Naive thymus-derived CD8-positive, alpha-beta T cell (primary cell): ENCODE measurements around the gene NCK2. TPM values are rescaled to one million over a fixed set of nuclear protein-coding genes. Genes with fewer than 3 reads are reported as not detected.

Experiments
- ATAC-seq, 2 donors: fragments of 150-1000 bp; cut with Tn5 transposase in 1 of 2; sonication (Bioruptor Pico), chemical (Tn5 transposase) in 1 of 2; 1 replicate in 1 of 2; 2 replicates in 1 of 2; pipeline ENCODE4 v1.10.0; 2021; ENCODE audit warnings: mild to moderate bottlenecking in 2 of 2, moderate library complexity in 2 of 2
- POLR2A ChIA-PET: fragments of 350-600 bp; sonication (Branson Sonifier 250); formaldehyde crosslinking; loops from one replicate; lab custom pipeline; 2021; ENCODE audit warnings: antibody characterized with exemption; lab: Charles Lee
- DNase-seq, 10 donors: peaks; one replicate each; pipeline versions ENCODE4 v3.0.0 to v3.0.0-alpha.2; 2020 to 2022
- H3K27ac Mint-ChIP-seq, 10 donors: one replicate each; pipeline ENCODE4 v1.8.0; 2020 to 2022; ENCODE audit warnings: mild to moderate bottlenecking in 10 of 10, mixed read lengths in 10 of 10, moderate library complexity in 4 of 10, inconsistent platforms in 1 of 10
- H3K27me3 Mint-ChIP-seq, 5 donors: one replicate each; pipeline ENCODE4 v1.8.0; 2021 to 2022; ENCODE audit warnings: mixed read lengths in 5 of 5
- H3K36me3 Mint-ChIP-seq, 3 donors: one replicate each; pipeline ENCODE4 v1.8.0; 2020 to 2022; ENCODE audit warnings: mixed read lengths in 3 of 3, mild to moderate bottlenecking in 2 of 3, inconsistent platforms in 1 of 3
- H3K4me1 Mint-ChIP-seq, 4 donors: one replicate each; pipeline ENCODE4 v1.8.0; 2021 to 2022; ENCODE audit warnings: mixed read lengths in 4 of 4
- H3K4me3 Mint-ChIP-seq, 10 donors: one replicate each; pipeline ENCODE4 v1.8.0; 2020 to 2022; ENCODE audit warnings: mild to moderate bottlenecking in 10 of 10, mixed read lengths in 10 of 10, moderate library complexity in 6 of 10, inconsistent platforms in 1 of 10
- H3K9me3 Mint-ChIP-seq, 9 donors: one replicate each; pipeline ENCODE4 v1.8.0; 2020 to 2022; ENCODE audit warnings: mixed read lengths in 9 of 9, mild to moderate bottlenecking in 3 of 9, inconsistent platforms in 1 of 9, moderate library complexity in 1 of 9
- polyA plus RNA-seq, 3 donors: library from polyadenylated mRNA; unstranded; fragments of 300-500 nt; fragmentation: Illumina TruSeq; gene quantifications; one replicate each; pipeline ENCODE4 v1.2.3, GENCODE V29; 2021
- total RNA-seq, 8 experiments: library from RNA in 2 of 8; stranded (reverse) in 2 of 8; gene quantifications; one replicate each; pipeline ENCODE4 v1.2.3 and lab custom pipeline; 2021 to 2026

The NCK2 gene
- total and polyA plus RNA-seq, 5 experiments from 2014 or later = 36.6 to 124 (median 110) TPM

DNA sequence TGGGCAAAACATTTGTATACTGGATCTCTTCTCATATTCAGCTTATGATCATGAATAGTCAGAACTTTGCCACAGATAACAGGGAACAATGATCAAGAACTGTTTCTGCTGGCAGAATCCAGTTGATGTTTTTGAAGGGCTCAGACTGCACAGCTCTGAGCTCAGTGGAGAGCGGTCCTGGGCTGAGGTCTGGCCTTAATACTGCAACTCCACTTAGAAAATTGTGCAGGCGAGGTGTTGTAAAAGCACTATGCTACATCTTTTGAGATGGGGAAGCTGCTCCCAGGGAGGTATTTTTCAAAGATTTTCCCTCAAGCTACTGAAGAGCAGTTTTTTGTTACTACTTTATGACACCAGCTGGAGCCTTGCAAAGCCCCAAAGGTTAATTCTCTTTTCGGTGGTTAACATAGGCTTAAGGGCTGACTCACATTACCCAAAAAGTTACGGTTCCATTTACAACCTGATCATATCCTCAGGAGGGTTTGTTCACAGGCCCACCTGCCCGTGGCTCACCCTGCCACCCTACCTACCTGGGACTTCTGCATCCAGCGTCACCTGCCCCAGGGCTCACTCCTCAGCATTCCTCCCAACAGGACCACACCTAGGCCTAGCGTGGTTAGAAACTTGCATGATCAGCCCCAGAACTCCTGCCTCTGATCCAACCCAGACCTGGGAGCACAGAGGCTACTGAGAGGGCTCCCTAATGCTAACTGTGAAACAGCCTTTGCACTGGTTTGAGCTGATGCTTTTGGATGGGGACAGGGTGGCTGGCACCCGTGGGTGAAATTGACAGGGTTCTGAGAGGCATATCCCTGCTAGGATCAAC lies 114.4 kb downstream of the NCK2 start:
- DNase-seq (no peak), ATAC-seq (peak in 1 of 2 donors; percentile 29)
- POLR2A ChIA-PET = interaction anchor here (0.7 to 3.3 kb wide), 5 partner anchors 13 to 110 kb away, joined by 3 to 16 read pairs (median 3); no protein-coding TSS in a partner anchor
- Mint-ChIP-seq H3K27ac (peak overlapping the region; percentile 80 to 99 (median 95)), H3K36me3 (peaks cover 0 to 55% (median 12%) of the 10 kb centered on the region in 3 donors), H3K27me3 (no peaks in the 10 kb centered on the region), H3K4me1 (peaks cover 50 to 96% (median 94%) of the 10 kb centered on the region in 4 donors), H3K4me3 (peak overlapping the region; percentile 16 to 88 (median 76)), H3K9me3 (no peaks in the 10 kb centered on the region)

DNA sequence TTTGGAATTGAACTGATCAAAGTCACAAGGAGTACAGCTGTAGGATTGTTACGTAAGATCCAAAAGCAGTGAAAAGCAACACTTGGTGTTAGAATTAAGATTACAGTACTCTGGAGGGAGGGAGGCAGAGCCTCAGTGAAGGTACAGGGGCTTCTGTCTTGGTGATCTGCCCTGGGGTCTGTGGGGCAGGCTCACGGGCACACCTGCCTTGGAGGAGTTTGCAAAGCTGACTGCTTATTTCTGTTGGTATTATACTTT lies 114.9 kb downstream of the NCK2 start:
- DNase-seq = no peak
- peak overlapping the region in 7 of 10 donors; percentile 55 to 88 (median 75) for H3K4me3 Mint-ChIP-seq
- peaks cover 0 to 59% (median 14%) of the 10 kb centered on the region in 3 donors for H3K36me3 Mint-ChIP-seq
- peaks cover 55 to 100% (median 98%) of the 10 kb centered on the region in 4 donors for H3K4me1 Mint-ChIP-seq
- no peaks in the 10 kb centered on the region for H3K27me3 Mint-ChIP-seq
- ATAC-seq = no peak
- H3K9me3 Mint-ChIP-seq = no peaks in the 10 kb centered on the region
- H3K27ac Mint-ChIP-seq = peak overlapping the region; percentile 80 to 99 (median 95)
- POLR2A ChIA-PET = interaction anchor here (0.8 kb wide), 1 partner anchor 110 kb away, joined by 3 read pairs; no protein-coding TSS in a partner anchor

DNA sequence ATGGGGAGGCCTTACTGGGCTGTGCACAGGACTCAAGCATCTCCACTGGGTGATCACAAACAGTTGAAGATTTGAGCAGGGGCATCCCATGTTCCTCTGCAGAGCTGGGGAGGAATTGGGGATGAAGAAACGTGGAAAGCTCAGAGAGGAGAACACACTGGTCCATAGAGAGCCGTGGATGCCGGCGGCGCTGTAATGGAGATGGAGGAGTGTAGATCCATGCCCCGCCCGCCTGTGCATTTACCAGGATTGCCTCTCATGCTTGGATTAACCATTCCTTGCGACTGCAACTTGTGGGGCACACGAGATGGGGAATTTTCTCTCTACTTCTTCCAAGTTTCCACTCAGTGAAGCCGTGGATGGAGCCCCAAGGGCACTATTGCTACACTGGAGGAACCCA lies 115.9 kb downstream of the NCK2 start:
- POLR2A ChIA-PET = interaction anchor here (1.1 kb wide), 1 partner anchor 11 kb away, joined by 5 read pairs; no protein-coding TSS in a partner anchor
- Mint-ChIP-seq H3K27me3 (no peaks in the 10 kb centered on the region), H3K27ac (peak overlapping the region; percentile 80 to 99 (median 96)), H3K36me3 (peaks cover 0 to 50% (median 7%) of the 10 kb centered on the region in 3 donors), H3K4me3 (peak overlapping the region; percentile 29 to 86 (median 66)), H3K4me1 (peaks cover 57 to 100% (median 98%) of the 10 kb centered on the region in 4 donors), H3K9me3 (no peaks in the 10 kb centered on the region)
- ATAC-seq = no peak
- no peak for DNase-seq

DNA sequence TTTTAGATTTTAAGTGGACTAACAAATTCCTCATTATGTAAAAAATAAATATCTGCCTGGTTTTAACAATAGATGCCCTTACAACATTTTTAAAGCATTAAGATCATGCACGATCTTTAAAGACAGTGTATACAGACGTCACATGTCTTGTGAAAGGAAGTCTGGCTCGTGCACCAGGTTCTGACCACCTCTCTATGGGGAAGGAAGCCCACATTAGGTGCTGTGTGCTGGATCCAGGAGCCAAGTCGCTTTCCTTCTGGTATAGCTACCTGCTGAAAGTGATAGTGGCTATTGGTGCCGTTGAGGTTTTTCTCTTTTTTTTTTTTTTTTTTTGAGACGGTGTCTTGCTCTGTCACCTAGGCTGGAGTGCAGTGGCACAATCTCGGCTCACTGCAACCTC lies 116.5 kb downstream of the NCK2 start:
- H3K27ac Mint-ChIP-seq = peak overlapping the region; percentile 87 to 99 (median 96)
- H3K4me3 Mint-ChIP-seq = peak overlapping the region; percentile 16 to 81 (median 68)
- DNase-seq (peak in 3 of 10 donors; percentile 22 to 32 (median 30)), ATAC-seq (peak; percentile 19 to 44)
- H3K4me1 Mint-ChIP-seq = peaks cover 56 to 98% (median 94%) of the 10 kb centered on the region in 4 donors
- POLR2A ChIA-PET = interaction anchor here (0.7 to 1.1 kb wide), 2 partner anchors 11 to 82 kb away, joined by 5 read pairs; no protein-coding TSS in a partner anchor
- peaks cover 0 to 46% (median 2%) of the 10 kb centered on the region in 3 donors for H3K36me3 Mint-ChIP-seq
- H3K27me3 Mint-ChIP-seq = no peaks in the 10 kb centered on the region
- H3K9me3 Mint-ChIP-seq = no peaks in the 10 kb centered on the region

DNA sequence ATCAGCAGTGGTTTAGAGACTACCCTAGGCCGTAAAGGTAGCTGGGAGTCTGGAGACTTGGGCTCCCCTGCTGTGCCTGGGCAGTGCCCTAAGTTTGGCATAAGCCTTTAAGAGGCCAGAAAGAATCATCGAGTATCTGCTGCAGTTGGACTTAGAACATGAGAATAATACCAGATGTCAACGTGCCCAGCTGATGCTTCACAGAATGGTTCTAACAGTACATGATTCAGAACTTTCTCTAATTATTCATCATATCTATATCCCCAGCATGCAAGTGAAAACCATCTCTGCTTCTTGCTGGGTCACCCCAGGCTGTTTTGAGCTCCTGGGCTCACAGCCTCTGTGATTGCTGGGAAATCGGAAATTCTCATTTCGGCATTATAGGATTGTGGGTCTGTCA lies 118.1 kb downstream of the NCK2 start:
- Mint-ChIP-seq H3K27me3 (no peaks in the 10 kb centered on the region), H3K9me3 (no peaks in the 10 kb centered on the region), H3K27ac (peak overlapping the region; percentile 66 to 96 (median 85)), H3K4me1 (peaks cover 53 to 99% (median 93%) of the 10 kb centered on the region in 4 donors), H3K36me3 (peaks cover 0 to 42% (median 2%) of the 10 kb centered on the region in 3 donors), H3K4me3 (peak overlapping the region in 7 of 10 donors; percentile 10 to 63 (median 48))
- no peak for DNase-seq
- no peak for ATAC-seq
- POLR2A ChIA-PET = interaction anchor here (1.3 to 1.6 kb wide), 2 partner anchors 63 to 71 kb away, joined by 3 to 4 read pairs; no protein-coding TSS in a partner anchor

DNA sequence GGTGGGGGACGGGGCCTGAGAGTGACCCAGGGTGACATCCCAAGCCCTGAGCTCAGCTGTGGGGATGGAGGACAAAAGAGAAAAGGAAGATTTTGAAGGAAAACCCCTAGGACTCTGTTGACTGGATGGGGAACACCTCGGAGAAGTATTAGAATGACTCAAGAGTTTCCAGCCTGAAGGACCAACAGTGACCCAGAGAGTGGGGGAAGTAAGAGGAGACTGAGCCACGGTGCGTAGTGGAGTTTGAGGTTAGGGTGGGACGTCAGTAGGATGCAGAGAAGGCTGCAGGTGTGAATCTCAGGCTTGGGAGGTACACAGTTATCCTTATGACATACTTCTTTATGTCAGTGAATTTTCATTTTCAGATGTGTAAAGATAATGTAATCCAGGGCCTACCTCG lies 119.5 kb downstream of the NCK2 start:
- peak; percentile 21 to 70 for ATAC-seq
- H3K4me1 Mint-ChIP-seq = peaks cover 53 to 99% (median 93%) of the 10 kb centered on the region in 4 donors
- peaks cover 0 to 49% (median 2%) of the 10 kb centered on the region in 3 donors for H3K36me3 Mint-ChIP-seq

DNA sequence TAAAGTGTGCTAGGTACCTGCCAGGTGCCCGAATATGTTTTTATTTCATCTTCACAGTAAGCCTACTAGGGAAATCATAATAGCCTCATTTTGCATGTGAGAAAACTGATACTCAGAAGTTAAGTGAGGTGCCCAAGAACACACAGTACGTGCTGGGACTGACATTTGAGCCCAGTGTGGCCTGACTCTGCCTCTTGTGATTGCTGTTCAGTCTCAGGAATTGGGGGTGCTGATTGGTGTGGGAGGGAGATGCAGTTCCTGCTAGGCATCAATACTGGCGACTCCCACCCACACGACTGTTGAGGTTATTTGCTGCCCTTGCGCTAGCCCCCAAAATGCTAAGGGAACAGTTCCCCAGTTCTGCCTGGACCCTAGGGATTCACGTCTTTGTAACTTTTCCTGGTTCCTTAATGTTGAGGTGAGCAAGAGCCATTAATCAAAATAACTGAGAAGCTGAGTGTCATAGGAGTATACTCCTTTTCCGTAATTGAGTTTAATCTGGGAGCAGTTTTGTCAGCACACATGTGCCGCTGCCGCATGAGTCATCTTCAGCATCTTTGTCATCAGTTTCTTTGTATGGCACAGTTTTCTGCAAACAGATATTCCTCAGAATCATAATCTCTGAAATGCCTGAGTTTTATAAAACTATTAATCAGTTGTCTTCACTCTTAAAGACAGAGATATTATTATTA lies 120.7 kb downstream of the NCK2 start:
- Mint-ChIP-seq H3K4me1 (peaks cover 49 to 98% (median 92%) of the 10 kb centered on the region in 4 donors), H3K9me3 (no peaks in the 10 kb centered on the region), H3K36me3 (peaks cover 0 to 49% (median 2%) of the 10 kb centered on the region in 3 donors), H3K27me3 (no peaks in the 10 kb centered on the region), H3K27ac (peak overlapping the region; percentile 41 to 96 (median 82)), H3K4me3 (peak overlapping the region in 6 of 10 donors; percentile 19 to 64 (median 39))
- ATAC-seq (no peak), DNase-seq (no peak)
- POLR2A ChIA-PET = interaction anchor here (1.0 to 1.4 kb wide), 2 partner anchors 9 to 10 kb away, joined by 4 to 6 read pairs; no protein-coding TSS in a partner anchor

More for the DNA sequence above, 119.5 kb downstream of the NCK2 start:
- peak overlapping the region in 9 of 10 donors; percentile 19 to 72 (median 39) for H3K4me3 Mint-ChIP-seq
- H3K9me3 Mint-ChIP-seq = no peaks in the 10 kb centered on the region
- DNase-seq = no peak
- peak overlapping the region; percentile 41 to 96 (median 86) for H3K27ac Mint-ChIP-seq
- POLR2A ChIA-PET = interaction anchor here (0.6 to 1.6 kb wide), 3 partner anchors 64 to 218 kb away, joined by 3 to 4 read pairs (median 3); no protein-coding TSS in a partner anchor
- H3K27me3 Mint-ChIP-seq = no peaks in the 10 kb centered on the region

DNA sequence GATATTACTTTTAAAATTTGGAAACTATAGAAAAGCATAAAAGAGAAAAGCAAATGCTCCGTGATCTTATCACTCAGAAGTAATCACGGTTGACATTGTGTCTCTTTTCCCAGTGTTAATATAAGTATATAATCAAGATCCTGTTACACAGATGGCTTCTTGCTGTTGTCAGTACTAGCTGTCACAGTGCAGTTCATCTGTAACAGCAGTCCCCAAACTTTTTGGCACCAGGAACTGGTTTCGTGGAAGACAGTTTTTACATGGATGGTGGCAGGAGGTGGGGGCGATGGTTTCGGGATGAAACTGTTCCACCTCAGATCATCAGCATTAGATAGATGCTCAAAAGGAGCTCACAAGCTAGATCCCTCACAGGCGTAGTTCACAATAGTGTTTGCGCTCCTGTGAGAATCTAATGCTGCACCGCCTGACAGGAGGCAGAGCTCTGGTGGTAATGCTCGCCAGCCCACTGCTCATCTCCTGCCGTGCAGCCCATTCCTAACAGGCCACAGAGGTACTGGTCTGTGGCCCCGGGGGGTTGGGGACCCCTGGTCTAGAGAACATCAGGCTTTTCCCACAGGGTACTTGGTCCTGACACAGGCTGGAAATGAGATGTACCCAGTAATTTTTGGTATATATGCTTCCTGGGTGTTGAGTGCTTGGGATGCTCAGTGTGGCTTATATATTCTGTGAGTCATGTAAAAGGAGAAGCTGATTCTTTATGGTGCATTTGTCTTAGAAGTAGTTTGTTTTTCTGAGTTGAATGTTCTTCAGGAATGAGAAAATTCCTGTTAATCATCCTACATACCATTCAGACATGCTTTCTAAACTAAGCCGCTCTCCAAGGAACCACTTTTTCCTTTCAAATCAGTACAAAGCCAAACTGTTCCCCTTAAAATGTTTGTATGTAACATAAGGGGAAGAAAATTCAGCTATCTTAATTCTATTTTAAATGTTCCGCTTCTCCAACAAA lies 121.8 kb downstream of the NCK2 start:
- DNase-seq (no peak), ATAC-seq (no peak)
- Mint-ChIP-seq H3K27ac (peak overlapping the region in 4 of 10 donors; percentile 32 to 86 (median 51)), H3K4me3 (peak overlapping the region in 1 of 10 donors; percentile 27), H3K36me3 (peaks cover 0 to 51% (median 7%) of the 10 kb centered on the region in 3 donors), H3K9me3 (no peaks in the 10 kb centered on the region), H3K27me3 (no peaks in the 10 kb centered on the region), H3K4me1 (peaks cover 53 to 98% (median 91%) of the 10 kb centered on the region in 4 donors)
- POLR2A ChIA-PET = interaction anchor here (0.6 to 1.4 kb wide), 2 partner anchors 10 to 25 kb away, joined by 6 to 13 read pairs; no protein-coding TSS in a partner anchor

DNA sequence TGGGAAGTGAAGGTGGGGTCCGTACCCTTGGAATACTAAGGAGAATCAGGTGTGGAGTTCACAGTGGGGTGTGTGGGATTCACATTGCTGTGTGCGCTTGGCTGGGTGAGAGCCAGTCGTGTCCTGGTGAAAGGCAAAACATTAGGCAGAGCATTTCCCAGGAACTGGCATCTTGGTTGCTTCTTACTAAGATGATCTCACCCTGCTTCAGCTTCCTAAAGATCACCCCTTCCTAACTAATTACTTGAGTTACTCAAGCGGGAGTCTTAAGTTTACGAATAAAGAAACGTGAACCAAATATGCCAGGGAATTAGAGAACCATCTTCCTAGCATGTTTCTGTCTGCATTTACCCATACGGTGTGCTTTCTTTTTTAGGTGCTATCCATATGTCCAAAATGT lies 122.9 kb downstream of the NCK2 start:
- Mint-ChIP-seq H3K9me3 (no peaks in the 10 kb centered on the region), H3K4me3 (peak overlapping the region in 4 of 10 donors; percentile 4 to 64 (median 34)), H3K36me3 (peaks cover 0 to 54% (median 9%) of the 10 kb centered on the region in 3 donors), H3K4me1 (peaks cover 58 to 98% (median 91%) of the 10 kb centered on the region in 4 donors), H3K27me3 (no peaks in the 10 kb centered on the region), H3K27ac (peak overlapping the region in 8 of 10 donors; percentile 6 to 86 (median 72))
- ATAC-seq (no peak), DNase-seq (no peak)
- POLR2A ChIA-PET = interaction anchor here (0.6 kb wide), 1 partner anchor 24 kb away, joined by 13 read pairs; no protein-coding TSS in a partner anchor

DNA sequence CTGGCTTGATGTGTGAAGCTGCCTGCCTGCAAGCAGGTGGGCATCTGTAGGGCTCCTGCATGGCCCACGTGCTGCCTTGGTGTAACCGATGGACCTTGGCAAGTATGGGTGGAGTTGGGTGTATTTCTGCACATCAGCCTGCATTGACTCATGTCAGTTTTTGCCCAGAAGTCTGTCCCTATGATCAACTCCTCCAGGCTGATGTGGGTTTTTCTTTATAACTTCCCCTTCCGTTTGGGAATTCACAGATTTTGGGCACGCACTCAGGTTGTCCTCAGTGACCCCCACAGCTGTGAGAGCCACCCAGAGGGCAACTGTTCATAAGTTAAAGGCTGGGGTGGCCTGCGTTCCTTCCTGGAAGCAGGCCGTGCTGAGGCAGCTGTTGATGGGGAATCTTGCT lies 123.3 kb downstream of the NCK2 start:
- Mint-ChIP-seq H3K4me3 (peak overlapping the region in 7 of 10 donors; percentile 1 to 64 (median 24)), H3K27me3 (no peaks in the 10 kb centered on the region), H3K4me1 (peaks cover 58 to 98% (median 91%) of the 10 kb centered on the region in 4 donors), H3K9me3 (no peaks in the 10 kb centered on the region), H3K27ac (peak overlapping the region; percentile 19 to 86 (median 71)), H3K36me3 (peaks cover 0 to 52% (median 9%) of the 10 kb centered on the region in 3 donors)
- ATAC-seq (no peak), DNase-seq (no peak)
- POLR2A ChIA-PET = no interaction called here

DNA sequence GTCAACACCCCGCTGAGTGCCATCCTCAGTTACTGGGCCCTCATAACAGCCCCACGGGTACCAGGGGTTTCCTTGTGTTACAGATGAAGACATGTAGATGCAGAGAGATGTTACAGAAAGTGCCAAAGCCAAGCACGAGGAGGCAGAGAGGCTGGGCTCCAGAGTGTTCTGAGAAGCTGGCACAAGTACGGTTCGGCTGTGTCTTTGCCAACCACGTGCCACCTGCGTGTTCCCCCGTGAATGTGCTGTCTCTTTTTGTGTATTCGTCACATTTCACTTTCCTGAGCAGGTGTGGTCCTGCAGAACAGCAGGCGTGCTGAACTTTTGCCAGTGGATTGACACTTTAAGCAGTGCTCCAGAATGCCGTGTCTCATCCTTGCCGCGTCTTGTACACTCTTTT lies 124.6 kb downstream of the NCK2 start:
- peak overlapping the region in 7 of 10 donors; percentile 32 to 86 (median 60) for H3K27ac Mint-ChIP-seq
- H3K4me3 Mint-ChIP-seq = peak overlapping the region in 3 of 10 donors; percentile 47 to 62 (median 52)

More for the DNA sequence above, 124.6 kb downstream of the NCK2 start:
- POLR2A ChIA-PET = interaction anchor here (0.5 to 1.3 kb wide), 2 partner anchors 12 to 25 kb away, joined by 4 to 5 read pairs; no protein-coding TSS in a partner anchor
- no peak for ATAC-seq
- Mint-ChIP-seq H3K36me3 (peaks cover 0 to 52% (median 9%) of the 10 kb centered on the region in 3 donors), H3K27me3 (no peaks in the 10 kb centered on the region), H3K4me1 (peaks cover 56 to 98% (median 91%) of the 10 kb centered on the region in 4 donors), H3K9me3 (no peaks in the 10 kb centered on the region)
- DNase-seq = no peak
